Adrenal gland (tissue), 12 donors: ENCODE measurements around the gene SLC9A9. TPM values are rescaled to one million over a fixed set of nuclear protein-coding genes. Genes with fewer than 3 reads are reported as not detected.

Source experiments
- DNase-seq, 7 donors: peaks; one replicate each; pipeline ENCODE4 v3.0.0-alpha.2; 2019 to 2020
- H3K27ac ChIP-seq, 5 donors: fragments of 200-600 bp; sonication (generic) in 4 of 5; 1 replicate in 3 of 5; 2 replicates in 2 of 5; pipeline versions ENCODE4 v1.5.1 to v1.8.0; 2016 to 2020; ENCODE audit warnings: mild to moderate bottlenecking in 1 of 5
- H3K27me3 ChIP-seq: fragments of 200-600 bp; 2 replicates; pipeline ENCODE4 v1.8.0; 2021
- H3K36me3 ChIP-seq, 2 donors: fragments of 200-600 bp; replicated peaks in 1 of 2; 1 replicate in 1 of 2; 2 replicates in 1 of 2; pipeline versions ENCODE4 v1.5.1 to v1.8.0; 2018 to 2022
- H3K4me1 ChIP-seq, 2 donors: fragments of 200-600 bp; replicated peaks in 1 of 2; 1 replicate in 1 of 2; 2 replicates in 1 of 2; pipeline versions ENCODE4 v1.5.1 to v1.8.0; 2018 to 2021
- H3K4me3 ChIP-seq, 4 donors: fragments of 200-600 bp; sonication (generic) in 3 of 4; one replicate each; pipeline ENCODE4 v1.5.1; 2016 to 2018
- H3K9me3 ChIP-seq, 3 donors: fragments of 200-600 bp; sonication (generic) in 1 of 3; replicated peaks in 1 of 3; 1 replicate in 2 of 3; 2 replicates in 1 of 3; pipeline versions ENCODE4 v1.5.1 to v1.8.0; 2016 to 2021
- POLR2A ChIP-seq, 2 donors: fragments of 450-650 bp; IDR thresholded peaks; one replicate each; pipeline ENCODE4 v1.6.1; 2017; ENCODE audit warnings: antibody characterized with exemption in 2 of 2, mild to moderate bottlenecking in 2 of 2, moderate library complexity in 1 of 2
- WGBS, 4 donors: extraction: QIAGEN DNeasy Blood & Tissue Kit in 2 of 4; methylation state at CpG; one replicate each; pipeline versions ENCODE4 v1.1.5 to v1.1.7; 2013 to 2017; 5-methylcytosine and 5-hydroxymethylcytosine counted together
- intact Hi-C, 2 donors: fragments of 100-400 bp; cut with DNase I; formaldehyde crosslinking; loops; one replicate each; pipeline versions ENCODE4 v1.14.1 to v1.15.0; 2022 to 2023
- polyA plus RNA-seq, 3 donors: library from polyadenylated mRNA; stranded (reverse); fragments of 200-250 nt in 2 of 3; fragments of 350-450 nt in 1 of 3; fragmentation: Illumina TruSeq in 1 of 3; extraction: RNeasy Lipid Tissue Mini Kit (QIAGEN cat#74804) in 1 of 3; gene quantifications; one replicate each; pipeline ENCODE4 v1.2.3, GENCODE V29; 2013 to 2014
- total RNA-seq, 9 donors: library from RNA; depleted of rRNA in 4 of 9; stranded (reverse); fragments of >200 nt in 4 of 9; fragments of 120-200 nt in 1 of 9; fragmentation: NEBNext Ultra II Directional in 1 of 9; extraction: Animal tissue kit (Norgen Biotek cat#: 25700) in 1 of 9; gene quantifications; one replicate each; pipeline versions ENCODE4 v1.1.0 to v1.2.4, GENCODE V29; 2013 to 2023
- TF ChIP-seq, protein P1 (sequence below), 6 experiments: fragments of 450-650 bp in 4 of 6; fragments of 200-600 bp in 2 of 6; sonication (generic) in 1 of 6; IDR thresholded peaks; 1 replicate in 5 of 6; 2 replicates in 1 of 6; pipeline versions ENCODE4 v1.5.1 to v1.8.0; 2016 to 2021; ENCODE audit warnings: antibody characterized with exemption in 6 of 6, mild to moderate bottlenecking in 2 of 6, moderate library complexity in 1 of 6
- donor health status: healthy with polysubstance abuse.
- donor health status: Bipolar disorder and iron deficiency.
- donor health status: DM: yes; HTN: yes; CAD: no.
- donor health status: DM: no; HTN: no; CAD: no.
- donor health status: DM: no; HTN: no; CAD: no.
- donor health status: DM: yes; HTN: yes; CAD: no.

Gene SLC9A9
- total and polyA plus RNA-seq, 12 donors, result 4.2 to 23.7 (median 13.5) TPM

DNA sequence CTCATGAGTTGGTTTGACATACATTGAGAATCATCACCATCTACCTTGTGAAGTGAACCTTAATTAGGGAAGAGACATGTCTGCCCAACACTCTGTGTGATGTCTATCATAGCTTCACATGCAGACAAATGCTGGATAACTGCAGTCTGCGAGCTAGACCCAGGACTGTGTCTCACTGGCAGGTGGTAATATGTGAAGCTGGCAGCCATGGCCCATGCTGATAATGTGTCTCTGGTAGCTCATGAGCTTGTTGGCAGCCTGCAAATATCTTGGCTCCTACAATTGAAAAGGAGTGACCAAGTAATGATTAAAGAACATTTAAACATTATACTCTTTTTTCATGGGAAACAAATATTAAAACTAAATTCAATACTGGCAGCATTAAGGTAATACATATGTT lies 493.9 kb downstream of the SLC9A9 start:
- no peak for DNase-seq
- 83 to 100% (median 90%) methylated on average over 1 of the region's 1 CpG for WGBS, 4 donors
- intact Hi-C loops, result no loop called here

DNA sequence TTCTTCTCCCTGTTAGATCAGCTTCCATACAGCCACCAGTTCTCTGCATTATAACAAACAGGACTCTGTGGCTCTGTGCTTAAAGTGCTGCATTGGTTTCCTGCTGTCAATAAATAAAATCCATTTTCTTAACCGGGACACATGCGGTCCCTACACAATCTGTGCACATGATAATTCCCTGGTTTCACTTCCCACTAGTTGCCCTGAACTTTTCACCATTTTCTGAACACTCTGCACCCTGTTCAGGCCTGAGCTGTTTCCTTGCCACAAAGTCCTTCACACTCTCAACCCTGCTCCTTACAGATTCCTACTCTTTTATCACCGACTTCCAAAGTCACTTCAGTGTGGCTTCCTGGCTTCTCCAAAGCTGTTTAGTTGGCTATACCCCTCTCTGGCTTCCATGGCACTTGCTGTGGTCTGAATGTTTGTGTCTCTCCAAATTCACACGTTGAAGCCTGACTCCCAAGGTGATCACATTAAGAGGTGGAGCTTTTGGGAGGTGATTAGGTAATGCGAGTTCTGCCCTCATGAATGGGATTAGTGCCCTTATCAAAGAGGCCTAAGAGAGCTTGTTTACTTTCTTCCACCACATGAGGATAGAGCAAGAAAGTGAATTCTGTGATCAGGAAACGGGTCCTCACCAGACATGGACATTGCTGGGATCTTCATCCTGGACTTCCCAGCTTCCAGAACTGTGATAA lies 495.3 kb downstream of the SLC9A9 start:
- intact Hi-C loops, result no loop called here
- Histone ChIP-seq H3K36me3 (no peaks in the 10 kb centered on the region), H3K9me3 (no peaks in the 10 kb centered on the region), H3K27me3 (no peaks in the 10 kb centered on the region), H3K4me3 (no peak overlapping the region), H3K4me1 (peaks cover 0 to 5% of the 10 kb centered on the region in 2 donors), H3K27ac (no peak overlapping the region)
- WGBS, 4 donors, result 76 to 82% (median 80%) methylated on average over 6 of the region's 6 CpGs
- TF ChIP-seq, protein P1, sequence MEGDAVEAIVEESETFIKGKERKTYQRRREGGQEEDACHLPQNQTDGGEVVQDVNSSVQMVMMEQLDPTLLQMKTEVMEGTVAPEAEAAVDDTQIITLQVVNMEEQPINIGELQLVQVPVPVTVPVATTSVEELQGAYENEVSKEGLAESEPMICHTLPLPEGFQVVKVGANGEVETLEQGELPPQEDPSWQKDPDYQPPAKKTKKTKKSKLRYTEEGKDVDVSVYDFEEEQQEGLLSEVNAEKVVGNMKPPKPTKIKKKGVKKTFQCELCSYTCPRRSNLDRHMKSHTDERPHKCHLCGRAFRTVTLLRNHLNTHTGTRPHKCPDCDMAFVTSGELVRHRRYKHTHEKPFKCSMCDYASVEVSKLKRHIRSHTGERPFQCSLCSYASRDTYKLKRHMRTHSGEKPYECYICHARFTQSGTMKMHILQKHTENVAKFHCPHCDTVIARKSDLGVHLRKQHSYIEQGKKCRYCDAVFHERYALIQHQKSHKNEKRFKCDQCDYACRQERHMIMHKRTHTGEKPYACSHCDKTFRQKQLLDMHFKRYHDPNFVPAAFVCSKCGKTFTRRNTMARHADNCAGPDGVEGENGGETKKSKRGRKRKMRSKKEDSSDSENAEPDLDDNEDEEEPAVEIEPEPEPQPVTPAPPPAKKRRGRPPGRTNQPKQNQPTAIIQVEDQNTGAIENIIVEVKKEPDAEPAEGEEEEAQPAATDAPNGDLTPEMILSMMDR (IDR thresholded peaks at IDR 0.05), result no peak
- TF ChIP-seq POLR2A (IDR thresholded peaks at IDR 0.05), result no peak
- no peak for DNase-seq

More for the DNA sequence above, 493.9 kb downstream of the SLC9A9 start:
- H3K36me3 ChIP-seq, result no peaks in the 10 kb centered on the region
- H3K27ac ChIP-seq, result no peak overlapping the region
- peaks cover 0 to 5% of the 10 kb centered on the region in 2 donors for H3K4me1 ChIP-seq
- no peak overlapping the region for H3K4me3 ChIP-seq
- TF ChIP-seq, protein P1 (IDR thresholded peaks at IDR 0.05), result no peak
- no peaks in the 10 kb centered on the region for H3K27me3 ChIP-seq
- no peaks in the 10 kb centered on the region for H3K9me3 ChIP-seq

DNA sequence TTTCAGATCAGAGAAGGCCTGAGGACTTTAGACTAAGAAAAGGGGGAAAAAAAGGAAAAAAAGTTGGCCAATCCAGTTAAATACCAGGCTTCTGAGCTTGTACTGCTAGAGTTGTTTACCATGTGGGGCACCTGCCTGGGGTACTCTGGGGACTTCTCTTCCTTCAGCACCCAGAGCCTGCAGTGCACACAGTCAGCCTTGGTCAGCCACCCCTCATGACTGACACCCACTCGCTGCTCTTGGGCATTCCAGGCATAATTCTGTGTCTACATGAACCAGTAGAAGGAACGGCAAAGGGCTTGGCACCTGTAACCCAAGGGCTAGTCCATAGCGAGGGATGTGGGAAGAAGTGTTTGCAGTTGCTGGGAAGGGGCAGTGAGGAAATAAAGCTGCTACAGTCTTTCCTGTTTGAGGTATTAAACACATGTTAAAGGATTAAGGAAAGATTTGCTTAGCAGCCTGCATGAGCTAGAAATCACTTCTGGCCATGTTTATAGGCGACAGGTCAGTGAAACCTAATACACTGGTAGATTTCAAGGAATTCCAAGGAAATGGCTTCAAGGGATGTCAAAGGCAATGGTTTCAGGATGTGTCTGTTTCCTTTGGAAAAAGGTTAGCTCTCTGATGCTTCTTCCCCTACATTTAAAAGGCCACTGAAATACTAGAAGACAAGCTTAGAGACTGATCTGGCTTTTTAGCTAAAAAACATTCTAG lies 496.2 kb downstream of the SLC9A9 start:
- no peaks in the 10 kb centered on the region for H3K9me3 ChIP-seq
- no peak overlapping the region for H3K4me3 ChIP-seq
- DNase-seq, result no peak
- intact Hi-C loops, result no loop called here
- WGBS, 4 donors, result 78 to 97% (median 85%) methylated on average over 4 of the region's 4 CpGs
- H3K36me3 ChIP-seq, result no peaks in the 10 kb centered on the region
- TF ChIP-seq, protein P1 (IDR thresholded peaks at IDR 0.05), result no peak
- no peak for TF ChIP-seq POLR2A (IDR thresholded peaks at IDR 0.05)
- H3K4me1 ChIP-seq, result peaks cover 0 to 5% of the 10 kb centered on the region in 2 donors
- no peak overlapping the region for H3K27ac ChIP-seq
- no peaks in the 10 kb centered on the region for H3K27me3 ChIP-seq

DNA sequence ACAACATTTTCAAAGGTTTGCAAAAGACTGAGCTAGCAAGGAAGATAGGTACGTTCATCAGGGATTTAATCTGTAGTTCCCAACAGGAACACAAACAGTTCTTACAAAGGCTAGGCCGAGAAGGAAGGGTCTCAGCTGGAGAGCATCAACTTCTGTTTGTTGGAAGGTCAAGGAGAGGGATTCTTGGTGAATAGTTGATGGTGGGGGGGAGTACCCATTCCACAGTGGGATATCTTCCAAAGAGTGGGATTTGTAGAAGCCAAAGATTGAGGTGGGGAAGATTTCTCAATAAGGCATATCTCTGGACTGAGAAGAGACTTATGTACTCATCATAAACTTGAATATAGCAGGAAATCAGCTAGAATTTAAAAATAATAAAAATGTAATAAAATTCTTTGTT lies 496.9 kb downstream of the SLC9A9 start:
- Histone ChIP-seq H3K27me3 (no peaks in the 10 kb centered on the region), H3K36me3 (no peaks in the 10 kb centered on the region), H3K9me3 (no peaks in the 10 kb centered on the region), H3K4me3 (no peak overlapping the region), H3K27ac (no peak overlapping the region), H3K4me1 (peaks cover 0 to 5% of the 10 kb centered on the region in 2 donors)
- WGBS, 4 donors, result 42 to 98% (median 87%) methylated on average over 2 of the region's 2 CpGs
- intact Hi-C loops, result no loop called here
- no peak for DNase-seq
- TF ChIP-seq POLR2A (IDR thresholded peaks at IDR 0.05), result no peak
- TF ChIP-seq, protein P1 (IDR thresholded peaks at IDR 0.05), result no peak
